Smooth muscle cell (in vitro differentiated cells): Measurements from ENCODE around the gene TAF13. TPM values are rescaled to one million over a fixed set of nuclear protein-coding genes. Genes with fewer than 3 reads are reported as not detected.

ENCODE experiments used
- DNase-seq: peaks from one replicate; lab custom pipeline; 2025; ENCODE audit not compliant: unreplicated experiment; lab: John Stamatoyannopoulos, UW
- H2AFZ ChIP-seq: fragments of 200-600 bp; sonication (generic); 2 replicates; pipeline ENCODE4 v1.6.0; 2016; ENCODE audit warnings: antibody characterized with exemption, low read depth, mild to moderate bottlenecking
- H3F3A ChIP-seq: fragments of 200-600 bp; sonication (generic); 2 replicates; pipeline ENCODE4 v1.6.0; 2017; ENCODE audit warnings: antibody characterized with exemption, low read depth
- H3K27ac ChIP-seq: fragments of 200-600 bp; sonication (generic); 2 replicates; pipeline ENCODE4 v1.5.1; 2016; ENCODE audit warnings: low read depth, mild to moderate bottlenecking
- H3K27me3 ChIP-seq: fragments of 200-600 bp; sonication (generic); 2 replicates; pipeline ENCODE4 v1.6.1; 2016; ENCODE audit warnings: low read depth, mild to moderate bottlenecking
- H3K36me3 ChIP-seq: fragments of 200-600 bp; sonication (generic); 2 replicates; pipeline ENCODE4 v1.5.1; 2016; ENCODE audit warnings: low read depth
- H3K4me1 ChIP-seq: fragments of 200-600 bp; sonication (generic); 2 replicates; pipeline ENCODE4 v1.5.1; 2016; ENCODE audit warnings: low read depth
- H3K4me2 ChIP-seq: fragments of 200-600 bp; sonication (generic); 2 replicates; pipeline ENCODE4 v1.6.0; 2016; ENCODE audit warnings: mild to moderate bottlenecking
- H3K4me3 ChIP-seq: fragments of 200-600 bp; sonication (generic); 2 replicates; pipeline ENCODE4 v1.5.1; 2016; ENCODE audit warnings: mild to moderate bottlenecking
- H3K79me2 ChIP-seq: fragments of 200-600 bp; sonication (generic); 2 replicates; pipeline ENCODE4 v1.6.0; 2016; ENCODE audit warnings: low read depth, mild to moderate bottlenecking
- H3K9ac ChIP-seq: fragments of 200-600 bp; sonication (generic); 2 replicates; pipeline ENCODE4 v1.6.0; 2016; ENCODE audit warnings: low read depth
- H3K9me3 ChIP-seq: fragments of 200-600 bp; sonication (generic); replicated peaks from 2 replicates; pipeline ENCODE4 v1.5.1; 2016; ENCODE audit warnings: low read depth
- H4K20me1 ChIP-seq: fragments of 200-600 bp; sonication (generic); 2 replicates; pipeline ENCODE4 v1.6.0; 2016; ENCODE audit warnings: low read depth
- WGBS: methylation state at CpG from one replicate; pipeline ENCODE4 v1.1.7; 2016; ENCODE audit warnings: low lambda C conversion rate; 5-methylcytosine and 5-hydroxymethylcytosine counted together
- polyA plus RNA-seq: library from polyadenylated mRNA; unstranded; fragments of >200 nt; fragmentation: Nextera tagmentation; extraction: Ambion mirVana; gene quantifications from 2 replicates; pipeline ENCODE4 v1.2.1, GENCODE V29; 2016
- total RNA-seq: library from RNA; depleted of rRNA; stranded (reverse); fragments of >200 nt; gene quantifications from 2 replicates; pipeline ENCODE4 v1.2.3, GENCODE V29; 2014
- TF ChIP-seq, protein P1 (sequence below): fragments of 200-600 bp; sonication (generic); IDR thresholded peaks from 2 replicates; pipeline ENCODE4 v1.5.1; 2017; ENCODE audit warnings: borderline replicate concordance, mild to moderate bottlenecking, antibody characterized with exemption; ENCODE audit not compliant: insufficient read depth, poor library complexity, severe bottlenecking

The TAF13 gene
- total and polyA plus RNA-seq, 2 experiments from 2014 or later: 30.1 to 110 TPM

DNA sequence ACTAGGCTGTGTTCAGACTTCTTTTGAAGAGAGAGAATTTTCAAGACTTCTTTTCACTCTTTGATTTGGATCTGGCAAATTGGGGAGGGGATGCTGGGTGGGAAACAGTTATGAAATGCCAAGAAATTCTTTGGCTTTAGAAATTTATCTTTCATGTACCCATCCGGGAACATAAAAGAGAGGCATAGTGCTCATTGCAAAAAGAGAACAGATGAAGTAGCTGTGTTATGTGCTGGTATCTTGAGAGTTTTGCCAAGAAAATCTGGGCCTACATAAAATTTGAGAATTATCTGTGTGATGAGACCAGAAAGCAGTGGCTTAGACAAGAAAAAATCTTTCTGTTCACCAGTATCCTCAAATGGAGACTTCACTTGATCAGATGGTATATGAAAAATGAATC lies 19.1 kb upstream of the TAF13 start:
- Histone ChIP-seq H3K9ac (no peak overlapping the region), H3K4me3 (no peak overlapping the region), H3K79me2 (peaks cover 38% of the 10 kb centered on the region), H4K20me1 (peaks cover 6% of the 10 kb centered on the region), H3K27me3 (no peaks in the 10 kb centered on the region), H3K4me2 (no peak overlapping the region), H3K27ac (peak overlapping the region; percentile 55), H2AFZ (no peak overlapping the region), H3K36me3 (peaks cover 7% of the 10 kb centered on the region), H3F3A (peaks cover 23% of the 10 kb centered on the region), H3K9me3 (no peaks in the 10 kb centered on the region), H3K4me1 (peaks cover 13% of the 10 kb centered on the region)
- DNase-seq: no peak
- TF ChIP-seq, protein P1, sequence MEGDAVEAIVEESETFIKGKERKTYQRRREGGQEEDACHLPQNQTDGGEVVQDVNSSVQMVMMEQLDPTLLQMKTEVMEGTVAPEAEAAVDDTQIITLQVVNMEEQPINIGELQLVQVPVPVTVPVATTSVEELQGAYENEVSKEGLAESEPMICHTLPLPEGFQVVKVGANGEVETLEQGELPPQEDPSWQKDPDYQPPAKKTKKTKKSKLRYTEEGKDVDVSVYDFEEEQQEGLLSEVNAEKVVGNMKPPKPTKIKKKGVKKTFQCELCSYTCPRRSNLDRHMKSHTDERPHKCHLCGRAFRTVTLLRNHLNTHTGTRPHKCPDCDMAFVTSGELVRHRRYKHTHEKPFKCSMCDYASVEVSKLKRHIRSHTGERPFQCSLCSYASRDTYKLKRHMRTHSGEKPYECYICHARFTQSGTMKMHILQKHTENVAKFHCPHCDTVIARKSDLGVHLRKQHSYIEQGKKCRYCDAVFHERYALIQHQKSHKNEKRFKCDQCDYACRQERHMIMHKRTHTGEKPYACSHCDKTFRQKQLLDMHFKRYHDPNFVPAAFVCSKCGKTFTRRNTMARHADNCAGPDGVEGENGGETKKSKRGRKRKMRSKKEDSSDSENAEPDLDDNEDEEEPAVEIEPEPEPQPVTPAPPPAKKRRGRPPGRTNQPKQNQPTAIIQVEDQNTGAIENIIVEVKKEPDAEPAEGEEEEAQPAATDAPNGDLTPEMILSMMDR: no peak
- WGBS: 95% methylated on average over 1 of the region's 1 CpG

DNA sequence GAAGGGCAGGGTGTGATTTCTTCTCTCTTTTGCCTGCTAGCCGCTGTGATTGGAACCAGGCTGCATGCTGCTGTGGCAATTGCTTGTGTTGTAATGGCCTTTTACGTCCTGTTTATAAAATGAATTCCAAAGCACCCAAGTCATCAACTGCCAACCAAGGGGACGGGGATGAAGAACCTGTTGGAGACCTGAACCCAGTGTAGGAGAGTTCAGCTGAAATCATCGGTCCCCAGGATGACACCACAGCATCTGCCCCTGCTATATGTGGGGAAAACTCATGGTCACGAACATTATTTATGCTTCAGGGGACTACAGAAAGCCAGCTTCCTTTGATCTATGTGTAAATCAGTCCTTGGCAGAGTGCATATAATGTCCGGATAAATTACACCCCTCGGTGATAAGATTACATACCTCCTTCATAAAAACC lies 18.6 kb upstream of the TAF13 start:
- peak overlapping the region; percentile 14 for H3K4me2 ChIP-seq
- peaks cover 23% of the 10 kb centered on the region for H3F3A ChIP-seq
- H3K36me3 ChIP-seq: peaks cover 7% of the 10 kb centered on the region
- H3K9ac ChIP-seq: no peak overlapping the region
- H3K27me3 ChIP-seq: no peaks in the 10 kb centered on the region
- H4K20me1 ChIP-seq: peaks cover 6% of the 10 kb centered on the region
- no peak overlapping the region for H3K4me3 ChIP-seq
- peaks cover 13% of the 10 kb centered on the region for H3K4me1 ChIP-seq
- TF ChIP-seq, protein P1: no peak
- WGBS: 62% methylated on average over 7 of the region's 7 CpGs
- no peaks in the 10 kb centered on the region for H3K9me3 ChIP-seq
- H3K27ac ChIP-seq: peak overlapping the region; percentile 55
- no peak overlapping the region for H2AFZ ChIP-seq
- no peak for DNase-seq
- H3K79me2 ChIP-seq: peaks cover 38% of the 10 kb centered on the region

GRCh38 chr1:109091839-109092193 lies 16.0 kb upstream of the TAF13 start:
- Histone ChIP-seq H3K27ac (peak overlapping the region; percentile 93), H4K20me1 (peaks cover 6% of the 10 kb centered on the region), H3K4me2 (peak overlapping the region; percentile 95), H3K4me3 (peak overlapping the region; percentile 91), H3K9me3 (no peaks in the 10 kb centered on the region), H3K9ac (peak overlapping the region; percentile 96), H3K4me1 (peaks cover 13% of the 10 kb centered on the region), H3K79me2 (peaks cover 38% of the 10 kb centered on the region), H3K27me3 (no peaks in the 10 kb centered on the region), H3K36me3 (peaks cover 7% of the 10 kb centered on the region), H2AFZ (peak overlapping the region; percentile 93), H3F3A (peaks cover 22% of the 10 kb centered on the region)
- TF ChIP-seq, protein P1: no peak
- DNase-seq: no peak
- 4% methylated on average over 1 of the region's 1 CpG for WGBS
